IMR-90 (cell line): ENCODE measurements around the gene MCM5. TPM values are rescaled to one million over a fixed set of nuclear protein-coding genes. Genes with fewer than 3 reads are reported as not detected.

Experiments
- ATAC-seq: fragments of 200-7000 bp; cut with Tn5 transposase; 2 replicates; pipeline ENCODE4 v1.9.1; 2020; ENCODE audit warnings: low read depth, mild to moderate bottlenecking, moderate library complexity
- BruUV-seq: library from RNA; stranded (reverse); fragments of 400-500 nt; replicated peaks from 2 replicates; lab custom pipeline; 2021; lab: Mats Ljungman, UMichigan
- CTCF ChIA-PET: fragments of 300-600 bp; formaldehyde crosslinking; extraction: SDS; loops from one replicate; lab custom pipeline; 2021; ENCODE audit warnings: antibody characterized with exemption; lab: Yijun Ruan, JAX
- POLR2A ChIA-PET: fragments of 300-600 bp; sonication (Branson Sonifier 250); formaldehyde crosslinking; loops from one replicate; lab custom pipeline; 2022; ENCODE audit warnings: antibody characterized with exemption; ENCODE audit not compliant: unreplicated experiment; lab: Charles Lee
- DNase-seq: peaks from one replicate; pipeline ENCODE4 v3.0.0; 2013
- H2AFZ ChIP-seq: replicated peaks from 2 replicates; pipeline ENCODE3; 2013; ENCODE audit warnings: low read length, mild to moderate bottlenecking; ENCODE audit not compliant: poor library complexity
- H2AK5ac ChIP-seq: 2 replicates; pipeline ENCODE4 v1.6.1; 2013; ENCODE audit warnings: low read depth, low read length, inconsistent platforms
- H2AK9ac ChIP-seq: replicated peaks from 2 replicates; pipeline ENCODE3; 2013; ENCODE audit warnings: mild to moderate bottlenecking, low read depth, low read length, moderate library complexity; ENCODE audit not compliant: poor library complexity
- H2BK120ac ChIP-seq: 2 replicates; pipeline ENCODE4 v1.6.1; 2013; ENCODE audit warnings: low read depth, low read length, inconsistent platforms
- H2BK15ac ChIP-seq: 3 replicates; pipeline ENCODE4 v1.6.1; 2013; ENCODE audit warnings: low read depth, low read length, inconsistent platforms
- H2BK20ac ChIP-seq: 2 replicates; pipeline ENCODE4 v1.6.1; 2013; ENCODE audit warnings: low read depth, mild to moderate bottlenecking, inconsistent platforms, low read length, moderate library complexity
- H2BK5ac ChIP-seq: 2 replicates; pipeline ENCODE4 v1.6.1; 2013; ENCODE audit warnings: mild to moderate bottlenecking, low read depth, low read length, inconsistent platforms; ENCODE audit not compliant: poor library complexity, severe bottlenecking
- H3K14ac ChIP-seq: replicated peaks from 2 replicates; pipeline ENCODE4 v1.6.1; 2013; ENCODE audit warnings: low read depth, low read length, inconsistent platforms
- H3K18ac ChIP-seq: 2 replicates; pipeline ENCODE4 v1.6.1; 2013; ENCODE audit warnings: low read depth, low read length, control low read depth
- H3K23ac ChIP-seq: 2 replicates; pipeline ENCODE4 v1.6.1; 2013; ENCODE audit warnings: low read depth, low read length, inconsistent platforms
- H3K27ac ChIP-seq: 2 replicates; pipeline ENCODE4 v1.5.1; 2013; ENCODE audit warnings: mild to moderate bottlenecking, control low read depth, low read length; ENCODE audit not compliant: insufficient read depth
- H3K27me3 ChIP-seq: 2 replicates; pipeline ENCODE4 v1.6.1; 2013; ENCODE audit warnings: low read length; ENCODE audit not compliant: control insufficient read depth, insufficient read depth
- H3K36me3 ChIP-seq: 2 replicates; pipeline ENCODE4 v1.6.1; 2013; ENCODE audit warnings: low read length, mixed read lengths; ENCODE audit not compliant: control insufficient read depth, insufficient read depth
- H3K4ac ChIP-seq: 2 replicates; pipeline ENCODE4 v1.6.1; 2013; ENCODE audit warnings: low read depth, low read length, inconsistent platforms
- H3K4me1 ChIP-seq: 2 replicates; pipeline ENCODE4 v1.6.1; 2013; ENCODE audit warnings: low read length, mixed read lengths; ENCODE audit not compliant: control insufficient read depth, insufficient read depth
- H3K4me2 ChIP-seq: 2 replicates; pipeline ENCODE4 v1.6.1; 2013; ENCODE audit warnings: low read depth, mild to moderate bottlenecking, control low read depth, low read length, moderate library complexity
- H3K4me3 ChIP-seq: 2 replicates; pipeline ENCODE4 v1.5.1; 2013; ENCODE audit warnings: low read depth, mild to moderate bottlenecking, control low read depth, low read length, moderate library complexity; ENCODE audit not compliant: insufficient read depth
- H3K56ac ChIP-seq: 2 replicates; pipeline ENCODE4 v1.6.1; 2013; ENCODE audit warnings: low read length, inconsistent platforms; ENCODE audit not compliant: insufficient read depth; ENCODE audit errors: extremely low read depth
- H3K79me1 ChIP-seq, 2 experiments: 2 replicates each; pipeline ENCODE4 v1.6.1; 2013; ENCODE audit warnings: low read length in 2 of 2, inconsistent platforms in 1 of 2, low read depth in 1 of 2
- H3K9ac ChIP-seq: 2 replicates; pipeline ENCODE4 v1.6.1; 2013; ENCODE audit warnings: low read depth, low read length, control low read depth
- H3K9me1 ChIP-seq: 2 replicates; pipeline ENCODE4 v1.6.1; 2013; ENCODE audit warnings: low read length, inconsistent platforms; ENCODE audit not compliant: insufficient read depth
- H3K9me3 ChIP-seq: 2 replicates; pipeline ENCODE4 v1.6.1; 2013; ENCODE audit warnings: low read length; ENCODE audit not compliant: control insufficient read depth, insufficient read depth
- H4K20me1 ChIP-seq: 2 replicates; pipeline ENCODE4 v1.6.1; 2013; ENCODE audit warnings: low read length, inconsistent platforms; ENCODE audit not compliant: insufficient read depth
- H4K5ac ChIP-seq: 2 replicates; pipeline ENCODE4 v1.6.1; 2013; ENCODE audit warnings: mild to moderate bottlenecking, low read depth, low read length, control low read depth
- H4K8ac ChIP-seq, 2 experiments: 2 replicates each; pipeline ENCODE4 v1.6.1; 2013; ENCODE audit warnings: low read depth in 2 of 2, low read length in 2 of 2, control low read depth in 1 of 2, inconsistent platforms in 1 of 2
- H4K91ac ChIP-seq: 2 replicates; pipeline ENCODE4 v1.6.1; 2013; ENCODE audit warnings: low read depth, low read length, inconsistent platforms; ENCODE audit not compliant: insufficient read depth
- POLR2A ChIP-seq: IDR thresholded peaks from 2 replicates; pipeline ENCODE4 v1.6.1; 2012; ENCODE audit warnings: mild to moderate bottlenecking, low read depth, low read length
- RCOR1 ChIP-seq: IDR thresholded peaks from 2 replicates; pipeline ENCODE4 v1.6.1; 2012; ENCODE audit warnings: mild to moderate bottlenecking, low read length, improper control_type of control experiment; ENCODE audit not compliant: insufficient replicate concordance
- SMC3 ChIP-seq: fragments of 150-350 bp; IDR thresholded peaks from 2 replicates; pipeline ENCODE4 v1.6.1; 2016; ENCODE audit warnings: low read depth, mild to moderate bottlenecking, antibody characterized with exemption, low read length, moderate library complexity
- USF2 ChIP-seq: fragments of 150-350 bp; IDR thresholded peaks from 2 replicates; pipeline ENCODE4 v1.6.1; 2017; ENCODE audit warnings: mild to moderate bottlenecking, antibody characterized with exemption, low read length, low read depth
- WGBS, 2 experiments: methylation state at CpG; one replicate each; pipeline versions ENCODE4 v1.1.5 to v1.1.7; 2013; ENCODE audit warnings: missing lambda C conversion rate in 2 of 2; ENCODE audit not compliant: insufficient read length in 1 of 2; ENCODE audit errors: extremely low coverage in 2 of 2; 5-methylcytosine and 5-hydroxymethylcytosine counted together
- dilution Hi-C: fragments of 300-500 bp; cut with HindIII; formaldehyde crosslinking; loops from one replicate; pipeline ENCODE4 v1.14.3; 2018; ENCODE audit warnings: low sequenced_read_pairs; ENCODE audit not compliant: unreplicated experiment
- in situ Hi-C: fragments of 300-500 bp; cut with MboI; formaldehyde crosslinking; loops from 3 replicates; pipeline ENCODE4 v1.14.3; 2019; ENCODE audit warnings: low sequenced_read_pairs, inconsistent platforms, mixed read lengths
- intact Hi-C: fragments of 100-400 bp; cut with micrococcal nuclease; formaldehyde crosslinking; loops from 2 replicates; pipeline ENCODE4 v1.10.0; 2022
- polyA plus RNA-seq, 3 experiments: library from polyadenylated mRNA; depleted of rRNA; stranded (reverse); fragments of >200 nt; gene quantifications; 2 replicates each; pipeline ENCODE4 v1.2.3, GENCODE V29; 2012; ENCODE audit warnings: low replicate concordance in 1 of 3
- total RNA-seq: library from RNA; depleted of rRNA; stranded (reverse); fragments of >200 nt; gene quantifications from 2 replicates; pipeline ENCODE4 v1.2.3, GENCODE V29; 2012
- TF ChIP-seq, protein P1 (sequence below): fragments of 150-350 bp; IDR thresholded peaks from 2 replicates; pipeline ENCODE4 v1.6.1; 2016; ENCODE audit warnings: low read depth, mild to moderate bottlenecking, low read length, moderate library complexity, borderline replicate concordance

The MCM5 gene
- total and polyA plus RNA-seq, 2 of the 4 experiments (the other 2 are of a cell fraction), result 43.0 to 58.6 TPM

- Histone ChIP-seq H4K8ac (no peak overlapping the region), H2BK15ac (no peak overlapping the region), H3K23ac (no peak overlapping the region), H2AFZ (no peak overlapping the region), H3K27ac (no peak overlapping the region), H3K9ac (no peak overlapping the region), H3K9me1 (no peaks in the 10 kb centered on the region), H4K91ac (no peak overlapping the region), H3K56ac (no peak overlapping the region), H2BK5ac (no peak overlapping the region), H4K20me1 (no peaks in the 10 kb centered on the region), H3K18ac (no peak overlapping the region), H3K4me2 (no peak overlapping the region), H2AK9ac (no peak overlapping the region), H3K4me3 (no peak overlapping the region), H4K5ac (no peak overlapping the region), H3K4me1 (no peaks in the 10 kb centered on the region), H3K36me3 (peaks cover 28% of the 10 kb centered on the region), H3K4ac (no peak overlapping the region), H2BK20ac (no peak overlapping the region), H2BK120ac (no peak overlapping the region), H2AK5ac (no peak overlapping the region), H3K9me3 (no peaks in the 10 kb centered on the region), H3K14ac (no peak overlapping the region), H3K27me3 (no peaks in the 10 kb centered on the region), H3K79me1 (no peaks in the 10 kb centered on the region; a peak in 1 of 4 replicates)
- in situ Hi-C loops, result no loop called here
- dilution Hi-C loops, result no loop called here
- WGBS, 2 experiments, result 89% methylated on average over 5 of the region's 7 CpGs; no CpG with 5 or more reads in 1 of the 2 experiments
- POLR2A ChIA-PET, result no interaction called here
- intact Hi-C loops, result no loop called here
- TF ChIP-seq POLR2A, result no peak
- no peak for TF ChIP-seq RCOR1
- TF ChIP-seq, protein P1, sequence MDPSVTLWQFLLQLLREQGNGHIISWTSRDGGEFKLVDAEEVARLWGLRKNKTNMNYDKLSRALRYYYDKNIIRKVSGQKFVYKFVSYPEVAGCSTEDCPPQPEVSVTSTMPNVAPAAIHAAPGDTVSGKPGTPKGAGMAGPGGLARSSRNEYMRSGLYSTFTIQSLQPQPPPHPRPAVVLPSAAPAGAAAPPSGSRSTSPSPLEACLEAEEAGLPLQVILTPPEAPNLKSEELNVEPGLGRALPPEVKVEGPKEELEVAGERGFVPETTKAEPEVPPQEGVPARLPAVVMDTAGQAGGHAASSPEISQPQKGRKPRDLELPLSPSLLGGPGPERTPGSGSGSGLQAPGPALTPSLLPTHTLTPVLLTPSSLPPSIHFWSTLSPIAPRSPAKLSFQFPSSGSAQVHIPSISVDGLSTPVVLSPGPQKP, result no peak
- TF ChIP-seq USF2, result no peak
- no peak for TF ChIP-seq SMC3
- ATAC-seq (no peak), DNase-seq (no peak)
- CTCF ChIA-PET, result interaction anchor here (1.6 kb wide), 1 partner anchor 20 kb away, joined by 3 read pairs; no protein-coding TSS in a partner anchor
- BruUV-seq, result no TSS peak
Measured at GRCh38 chr22:35411102-35411501, 11.2 kb downstream of the MCM5 start.
